ENCODE results near the gene TLR8. TPM values are rescaled to one million over a fixed set of nuclear protein-coding genes. Genes with fewer than 3 reads are reported as not detected.

The TLR8 gene
- polyA plus RNA-seq, 2 of the 4 experiments (the other 2 are of a cell fraction) = not detected

GRCh38 chrX:12929701-12930100, 23.3 kb downstream of the TLR8 start:
- ATAC-seq (no peak), DNase-seq (ENCODE audit: low read depth in 1 of 2, low spot score in 1 of 2) (no peak), FAIRE-seq (no peak)
- no peak overlapping the region for H3K4me3 ChIP-seq
- CTCF ChIA-PET = interaction anchor here (1.4 to 2.5 kb wide), 2 partner anchors 17 to 716 kb away, joined by 4 to 7 read pairs; no protein-coding TSS in a partner anchor
- 38% methylated on average over 4 of the region's 4 CpGs for WGBS (ENCODE audit: missing lambda C conversion rate)
- no peaks in the 10 kb centered on the region for H3K9me3 ChIP-seq
- TF ChIP-seq ZNF302 (CRISPR knock-in tag; IDR thresholded peaks at IDR 0.05) = no peak
- POLR2A ChIA-PET = no interaction called here
- H3K4me1 ChIP-seq = no peaks in the 10 kb centered on the region
- H3K27ac ChIP-seq = no peak overlapping the region
- H3K4me2 ChIP-seq = no peak overlapping the region

GRCh38 chrX:12930150-12930549, 23.7 kb downstream of the TLR8 start:
- Histone ChIP-seq H3K4me2 (no peak overlapping the region), H3K4me3 (no peak overlapping the region), H3K27ac (no peak overlapping the region), H3K4me1 (no peaks in the 10 kb centered on the region), H3K9me3 (no peaks in the 10 kb centered on the region)
- FAIRE-seq (no peak), DNase-seq (ENCODE audit: low read depth in 1 of 2, low spot score in 1 of 2) (no peak), ATAC-seq (no peak)
- WGBS (ENCODE audit: missing lambda C conversion rate) = 90% methylated on average over 2 of the region's 2 CpGs
- ChIA-PET CTCF (interaction anchor here (1.4 to 2.5 kb wide), 2 partner anchors 17 to 716 kb away, joined by 4 to 7 read pairs; no protein-coding TSS in a partner anchor), POLR2A (no interaction called here)
- TF ChIP-seq CTCF (IDR thresholded peaks at IDR 0.05) (no peak), ESRRA (IDR thresholded peaks at IDR 0.05; ENCODE audit: borderline replicate concordance, low read length) (no peak), HEYL (CRISPR knock-in tag; IDR thresholded peaks at IDR 0.05) (no peak), MAFK (IDR thresholded peaks at IDR 0.05; ENCODE audit: partially characterized antibody) (no peak), TP53 (CRISPR knock-in tag; IDR thresholded peaks at IDR 0.05) (no peak), FOSB (CRISPR knock-in tag; IDR thresholded peaks at IDR 0.05) (no peak), ZFP36 (IDR thresholded peaks at IDR 0.05; ENCODE audit: borderline replicate concordance, partially characterized antibody) (no peak), KDM1A (IDR thresholded peaks at IDR 0.05; ENCODE audit: low read depth) (no peak), NFE2L2 (conservative IDR thresholded peaks at IDR 0.05; ENCODE audit: low read length) (no peak), ATOH8 (CRISPR knock-in tag; IDR thresholded peaks at IDR 0.05; ENCODE audit: low read depth) (no peak), PBX3 (IDR thresholded peaks at IDR 0.05) (no peak), EHF (CRISPR knock-in tag; IDR thresholded peaks at IDR 0.05) (no peak), FOXS1 (CRISPR knock-in tag; IDR thresholded peaks at IDR 0.05) (no peak), TFCP2L1 (CRISPR knock-in tag; IDR thresholded peaks at IDR 0.05) (no peak), EHMT2 (IDR thresholded peaks at IDR 0.05; ENCODE audit: low read depth) (no peak), RNF2 (IDR thresholded peaks at IDR 0.05; ENCODE audit: borderline replicate concordance, low read depth) (no peak), NR3C1 (IDR thresholded peaks at IDR 0.05) (no peak), CBX2 (IDR thresholded peaks at IDR 0.05; ENCODE audit: borderline replicate concordance, low read depth) (no peak)

GRCh38 chrX:12932244-12932643, 25.8 kb downstream of the TLR8 start:
- H3K27ac ChIP-seq = no peak overlapping the region
- ATAC-seq (no peak), FAIRE-seq (no peak), DNase-seq (ENCODE audit: low read depth in 1 of 2, low spot score in 1 of 2) (no peak)
- H3K4me1 ChIP-seq = no peaks in the 10 kb centered on the region
- 72% methylated on average over 1 of the region's 1 CpG for WGBS (ENCODE audit: missing lambda C conversion rate)
- no peak overlapping the region for H3K4me3 ChIP-seq
- H3K4me2 ChIP-seq = no peak overlapping the region
- H3K9me3 ChIP-seq = no peaks in the 10 kb centered on the region
- POLR2A ChIA-PET = no interaction called here
- CTCF ChIA-PET = interaction anchor here (0.5 to 0.7 kb wide), 2 partner anchors 14 to 748 kb away, joined by 3 to 5 read pairs; no protein-coding TSS in a partner anchor
- no peak for TF ChIP-seq EHF (CRISPR knock-in tag; IDR thresholded peaks at IDR 0.05)
- no peak for TF ChIP-seq HOXA7 (CRISPR knock-in tag; IDR thresholded peaks at IDR 0.05)
- no peak for TF ChIP-seq FOSL2 (IDR thresholded peaks at IDR 0.05)
- no peak for TF ChIP-seq FOSL2 (CRISPR knock-in tag; IDR thresholded peaks at IDR 0.05)
- no peak for TF ChIP-seq E2F6 (IDR thresholded peaks at IDR 0.05; ENCODE audit: borderline replicate concordance, low read depth)
- no peak for TF ChIP-seq KDM1A (IDR thresholded peaks at IDR 0.05; ENCODE audit: low read depth)
- no peak for TF ChIP-seq USF2 (IDR thresholded peaks at IDR 0.05)
- no peak for TF ChIP-seq CBX8 (IDR thresholded peaks at IDR 0.05)
- TF ChIP-seq GATA3 (IDR thresholded peaks at IDR 0.05; ENCODE audit: borderline replicate concordance) = no peak
- TF ChIP-seq RFX5 (IDR thresholded peaks at IDR 0.05) = no peak
- no peak for TF ChIP-seq HMGXB4 (CRISPR knock-in tag; IDR thresholded peaks at IDR 0.05; ENCODE audit: borderline replicate concordance)
- TF ChIP-seq ESRRA (IDR thresholded peaks at IDR 0.05; ENCODE audit: borderline replicate concordance, low read length) = no peak
- TF ChIP-seq MYC (IDR thresholded peaks at IDR 0.05; ENCODE audit: borderline replicate concordance, low read length) = no peak

Measured in A549 (cell line).